T-cell (primary cell): ENCODE data around the gene ROBO2. TPM values are rescaled to one million over a fixed set of nuclear protein-coding genes. Genes with fewer than 3 reads are reported as not detected.

Experiments
- ATAC-seq, 4 experiments: fragments of 200-7000 bp in 3 of 4; fragments of 150-1000 bp in 1 of 4; cut with Tn5 transposase; replicated peaks in 1 of 4; 1 replicate in 3 of 4; 2 replicates in 1 of 4; pipeline ENCODE4 v1.10.0; 2021; ENCODE audit warnings: moderate library complexity in 3 of 4, mild to moderate bottlenecking in 2 of 4, moderate number of reproducible peaks in 1 of 4
- CTCF ChIA-PET, 2 donors: fragments of 300-600 bp; sonication (Branson Sonifier 250); formaldehyde crosslinking; loops; one replicate each; lab custom pipeline; 2022; ENCODE audit warnings: antibody characterized with exemption in 2 of 2; lab: Charles Lee
- POLR2A ChIA-PET, 2 donors: fragments of 300-600 bp; sonication (Branson Sonifier 250); formaldehyde crosslinking; loops; one replicate each; lab custom pipeline; 2022; ENCODE audit warnings: antibody characterized with exemption in 2 of 2; lab: Charles Lee
- DNase-seq, 35 experiments: peaks; one replicate each; pipeline versions ENCODE4 v3.0.0 to v3.0.0-alpha.2; 2013 to 2023
- H3K27ac ChIP-seq: one replicate; pipeline ENCODE4 v1.5.1; 2013; ENCODE audit warnings: low read length
- H3K27me3 ChIP-seq, 2 experiments: replicated peaks in 1 of 2; 1 replicate in 1 of 2; 2 replicates in 1 of 2; pipeline versions ENCODE4 v1.6.1 to v1.7.0; 2013; ENCODE audit warnings: low read length in 1 of 2, mixed read lengths in 1 of 2; ENCODE audit not compliant: control insufficient read depth in 2 of 2, insufficient read depth in 2 of 2; ENCODE audit errors: extremely low read depth in 1 of 2
- H3K36me3 ChIP-seq, 2 donors: 1 replicate in 1 of 2; 2 replicates in 1 of 2; pipeline versions ENCODE4 v1.6.1 to v1.7.0; 2013; ENCODE audit warnings: low read length in 1 of 2; ENCODE audit not compliant: control insufficient read depth in 2 of 2, insufficient read depth in 1 of 2; ENCODE audit errors: extremely low read depth in 1 of 2
- H3K4me1 ChIP-seq, 2 experiments: 1 replicate in 1 of 2; 2 replicates in 1 of 2; pipeline versions ENCODE4 v1.6.1 to v1.7.0; 2013; ENCODE audit warnings: low read length in 2 of 2, mixed read lengths in 1 of 2; ENCODE audit not compliant: insufficient read depth in 2 of 2, control insufficient read depth in 1 of 2; ENCODE audit errors: extremely low read depth in 1 of 2
- H3K4me3 ChIP-seq, 2 donors: 1 replicate in 1 of 2; 2 replicates in 1 of 2; pipeline versions ENCODE4 v1.5.1 to v1.7.0; 2013; ENCODE audit warnings: mild to moderate bottlenecking in 2 of 2, low read length in 1 of 2, moderate library complexity in 1 of 2; ENCODE audit not compliant: control insufficient read depth in 1 of 2; ENCODE audit errors: extremely low read depth in 1 of 2
- H3K9me3 ChIP-seq: 2 replicates; pipeline ENCODE4 v1.7.0; 2013
- H3K27ac Mint-ChIP-seq, 2 donors: one replicate each; pipeline ENCODE4 v1.8.0; 2020 to 2021; ENCODE audit warnings: mild to moderate bottlenecking in 2 of 2, mixed read lengths in 2 of 2
- H3K27me3 Mint-ChIP-seq, 2 donors: one replicate each; pipeline ENCODE4 v1.8.0; 2021 to 2022; ENCODE audit warnings: mixed read lengths in 2 of 2
- H3K36me3 Mint-ChIP-seq: one replicate; pipeline ENCODE4 v1.8.0; 2021; ENCODE audit warnings: mixed read lengths
- H3K4me1 Mint-ChIP-seq, 3 donors: one replicate each; pipeline ENCODE4 v1.8.0; 2020 to 2022; ENCODE audit warnings: mixed read lengths in 3 of 3, mild to moderate bottlenecking in 1 of 3
- H3K4me3 Mint-ChIP-seq, 3 donors: one replicate each; pipeline ENCODE4 v1.8.0; 2020 to 2022; ENCODE audit warnings: mild to moderate bottlenecking in 3 of 3, mixed read lengths in 3 of 3, moderate library complexity in 3 of 3
- H3K9me3 Mint-ChIP-seq, 3 donors: one replicate each; pipeline ENCODE4 v1.8.0; 2020 to 2022; ENCODE audit warnings: mixed read lengths in 3 of 3
- WGBS: methylation state at CpG from one replicate; pipeline ENCODE4 v1.1.5; 2013; ENCODE audit warnings: missing lambda C conversion rate; ENCODE audit not compliant: insufficient coverage; 5-methylcytosine and 5-hydroxymethylcytosine counted together
- total RNA-seq, 35 experiments: library from RNA in 6 of 35; stranded (reverse) in 6 of 35; fragments of 120-200 nt in 1 of 35; gene quantifications; one replicate each; pipeline versions ENCODE4 v1.2.1 to v1.2.4 and lab custom pipeline; 2013 to 2026

ROBO2 gene
- total RNA-seq, 5 donors from 2014 or later (not counting 1 experiment from before 2014, with no cell fraction given) = not detected

DNA sequence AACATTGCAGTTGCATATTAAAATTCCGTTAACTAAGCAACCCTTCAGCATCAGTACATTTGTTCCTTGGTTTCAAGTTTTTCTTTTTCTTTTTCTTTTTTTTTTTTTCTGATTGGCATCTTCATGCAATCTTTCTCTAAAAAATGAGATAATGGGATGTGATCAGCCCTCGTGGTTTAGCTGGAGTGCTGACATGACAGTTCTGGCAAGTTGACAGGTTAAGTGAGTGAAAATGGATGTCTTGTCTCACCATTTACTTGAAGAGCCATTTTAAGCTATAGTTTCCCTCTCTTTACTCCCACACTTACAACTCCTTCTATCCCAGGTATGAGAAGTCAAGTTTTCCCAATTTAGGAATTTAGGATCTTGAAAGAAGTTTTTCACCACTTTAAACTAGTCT, 495.2 kb downstream of the ROBO2 start:
- Mint-ChIP-seq H3K36me3 (no peaks in the 10 kb centered on the region), H3K4me3 (no peak overlapping the region), H3K27me3 (no peaks in the 10 kb centered on the region), H3K9me3 (peaks cover 4 to 33% (median 21%) of the 10 kb centered on the region in 3 donors), H3K4me1 (no peaks in the 10 kb centered on the region), H3K27ac (no peak overlapping the region)
- ATAC-seq (no peak), DNase-seq (no peak)
- no peaks in the 10 kb centered on the region for H3K9me3 ChIP-seq
- CTCF ChIA-PET = no interaction called here
- H3K27me3 ChIP-seq = no peaks in the 10 kb centered on the region
- H3K27ac ChIP-seq = no peak overlapping the region
- WGBS = no CpG with 5 or more reads among the region's 2 CpGs
- H3K4me3 ChIP-seq = no peak overlapping the region
- no peaks in the 10 kb centered on the region for H3K36me3 ChIP-seq
- POLR2A ChIA-PET = interaction anchor here in 1 of 2 donors (0.7 kb wide), 1 partner anchor 39 kb away, joined by 4 read pairs; no protein-coding TSS in a partner anchor
- no peaks in the 10 kb centered on the region for H3K4me1 ChIP-seq

- no peaks in the 10 kb centered on the region for H3K27me3 Mint-ChIP-seq
- Histone ChIP-seq H3K27ac (no peak overlapping the region), H3K9me3 (no peaks in the 10 kb centered on the region), H3K4me3 (no peak overlapping the region), H3K27me3 (no peaks in the 10 kb centered on the region), H3K4me1 (no peaks in the 10 kb centered on the region), H3K36me3 (no peaks in the 10 kb centered on the region)
- POLR2A ChIA-PET = no interaction called here
- no peak for ATAC-seq
- H3K27ac Mint-ChIP-seq = no peak overlapping the region
- CTCF ChIA-PET = no interaction called here
- H3K9me3 Mint-ChIP-seq = peaks cover 5 to 33% (median 20%) of the 10 kb centered on the region in 3 donors
- no peaks in the 10 kb centered on the region for H3K36me3 Mint-ChIP-seq
- no peak for DNase-seq
- WGBS = no CpG with 5 or more reads among the region's 3 CpGs
- H3K4me3 Mint-ChIP-seq = no peak overlapping the region
- no peaks in the 10 kb centered on the region for H3K4me1 Mint-ChIP-seq
Measured at GRCh38 chr3:77536038-77536775, 496.3 kb downstream of the ROBO2 start.

DNA sequence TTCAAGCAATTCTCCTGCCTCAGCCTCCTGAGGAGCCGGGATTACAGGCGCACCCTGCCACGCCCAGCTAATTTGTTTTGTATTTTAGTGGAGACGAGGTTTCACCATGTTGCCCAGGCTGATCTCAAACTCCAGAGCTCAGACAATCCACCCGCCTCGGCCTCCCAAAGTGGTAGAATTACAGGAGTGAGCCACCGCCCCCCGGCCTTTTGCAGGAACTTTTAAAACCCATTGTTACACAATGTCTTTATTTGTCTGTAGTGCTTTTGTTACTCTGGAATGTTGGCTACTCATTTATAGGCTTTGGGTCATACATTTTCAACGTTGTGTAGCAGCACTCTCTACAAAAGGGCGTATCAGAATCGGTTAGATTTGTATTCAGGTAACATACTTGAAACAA, 499.1 kb downstream of the ROBO2 start:
- no peak overlapping the region for H3K4me3 ChIP-seq
- no peaks in the 10 kb centered on the region for H3K27me3 Mint-ChIP-seq
- H3K27me3 ChIP-seq = no peaks in the 10 kb centered on the region
- ChIA-PET POLR2A (no interaction called here), CTCF (no interaction called here)
- ATAC-seq (no peak), DNase-seq (no peak)
- no peak overlapping the region for H3K27ac ChIP-seq
- H3K4me1 Mint-ChIP-seq = no peaks in the 10 kb centered on the region
- peaks cover 6 to 23% (median 17%) of the 10 kb centered on the region in 3 donors for H3K9me3 Mint-ChIP-seq
- WGBS = 89% methylated on average over 3 of the region's 11 CpGs
- H3K4me3 Mint-ChIP-seq = no peak overlapping the region
- H3K36me3 ChIP-seq = no peaks in the 10 kb centered on the region
- H3K27ac Mint-ChIP-seq = no peak overlapping the region
- no peaks in the 10 kb centered on the region for H3K4me1 ChIP-seq
- H3K36me3 Mint-ChIP-seq = no peaks in the 10 kb centered on the region
- H3K9me3 ChIP-seq = no peaks in the 10 kb centered on the region

- DNase-seq = no peak
- Mint-ChIP-seq H3K36me3 (no peaks in the 10 kb centered on the region), H3K4me3 (no peak overlapping the region), H3K27me3 (no peaks in the 10 kb centered on the region), H3K4me1 (no peaks in the 10 kb centered on the region), H3K9me3 (peaks cover 6 to 22% (median 16%) of the 10 kb centered on the region in 3 donors), H3K27ac (no peak overlapping the region)
- ChIA-PET CTCF (no interaction called here), POLR2A (no interaction called here)
- H3K9me3 ChIP-seq = no peaks in the 10 kb centered on the region
- no peak for ATAC-seq
- 82% methylated on average over 2 of the region's 2 CpGs for WGBS
- H3K4me1 ChIP-seq = no peaks in the 10 kb centered on the region
- H3K27ac ChIP-seq = no peak overlapping the region
- no peaks in the 10 kb centered on the region for H3K36me3 ChIP-seq
- no peak overlapping the region for H3K4me3 ChIP-seq
- H3K27me3 ChIP-seq = no peaks in the 10 kb centered on the region
Measured at GRCh38 chr3:77539677-77540076, 499.8 kb downstream of the ROBO2 start.

DNA sequence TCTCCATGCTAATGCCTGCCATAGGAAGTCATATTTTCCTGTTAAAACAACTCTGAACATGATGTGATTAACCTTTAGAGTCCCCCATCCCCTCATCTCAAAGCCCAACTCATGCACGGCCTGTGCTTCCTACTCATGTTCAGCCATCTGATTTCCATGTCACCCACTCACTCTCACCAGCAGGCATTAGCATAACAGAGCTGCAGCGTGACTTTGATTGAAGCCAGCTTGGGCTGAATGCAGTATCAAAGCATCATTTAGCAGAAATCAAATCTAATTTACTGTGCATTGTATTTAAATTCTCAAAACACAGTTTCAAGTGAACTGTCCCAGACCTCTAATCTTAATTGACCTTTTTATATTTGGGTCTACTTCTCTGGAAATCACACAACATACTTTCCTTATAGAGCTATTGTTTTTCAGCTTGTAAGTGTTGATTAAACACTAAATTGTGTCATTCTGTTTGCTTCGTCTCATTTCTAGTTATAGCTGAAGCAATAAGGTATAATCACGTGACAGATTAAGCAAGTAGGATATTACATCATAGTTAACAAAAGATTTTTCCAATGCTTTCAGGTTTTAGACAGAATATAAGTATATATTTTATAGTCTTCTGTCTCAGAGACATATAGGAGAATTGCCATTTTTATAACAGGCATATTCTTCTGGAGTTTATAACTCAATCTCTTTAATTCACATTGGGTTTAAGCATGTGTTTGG, 501.5 kb downstream of the ROBO2 start:
- Mint-ChIP-seq H3K9me3 (peaks cover 11 to 24% (median 22%) of the 10 kb centered on the region in 3 donors), H3K27me3 (no peaks in the 10 kb centered on the region), H3K4me1 (no peaks in the 10 kb centered on the region), H3K4me3 (no peak overlapping the region), H3K27ac (no peak overlapping the region), H3K36me3 (no peaks in the 10 kb centered on the region)
- POLR2A ChIA-PET = no interaction called here
- H3K9me3 ChIP-seq = no peaks in the 10 kb centered on the region
- H3K4me3 ChIP-seq = no peak overlapping the region
- no peak for DNase-seq
- no peak overlapping the region for H3K27ac ChIP-seq
- no peaks in the 10 kb centered on the region for H3K27me3 ChIP-seq
- 60% methylated on average over 2 of the region's 4 CpGs for WGBS
- CTCF ChIA-PET = no interaction called here
- no peak for ATAC-seq
- H3K4me1 ChIP-seq = no peaks in the 10 kb centered on the region
- no peaks in the 10 kb centered on the region for H3K36me3 ChIP-seq

- no peaks in the 10 kb centered on the region for H3K27me3 ChIP-seq
- H3K9me3 Mint-ChIP-seq = peaks cover 7 to 27% (median 12%) of the 10 kb centered on the region in 3 donors
- no peak overlapping the region for H3K4me3 ChIP-seq
- H3K36me3 ChIP-seq = no peaks in the 10 kb centered on the region
- H3K4me1 Mint-ChIP-seq = no peaks in the 10 kb centered on the region
- no peaks in the 10 kb centered on the region for H3K4me1 ChIP-seq
- ATAC-seq = no peak
- no peak for DNase-seq
- 60% methylated on average over 1 of the region's 3 CpGs for WGBS
- H3K4me3 Mint-ChIP-seq = no peak overlapping the region
- POLR2A ChIA-PET = no interaction called here
- no peaks in the 10 kb centered on the region for H3K27me3 Mint-ChIP-seq
- H3K36me3 Mint-ChIP-seq = no peaks in the 10 kb centered on the region
- H3K27ac Mint-ChIP-seq = no peak overlapping the region
- no peak overlapping the region for H3K27ac ChIP-seq
- no peaks in the 10 kb centered on the region for H3K9me3 ChIP-seq
- CTCF ChIA-PET = no interaction called here
Measured at GRCh38 chr3:77546246-77546645, 506.3 kb downstream of the ROBO2 start.
